HepG2 (cell line): Measurements from ENCODE around the gene NRSN2. TPM values are rescaled to one million over a fixed set of nuclear protein-coding genes. Genes with fewer than 3 reads are reported as not detected.
A peak's percentile ranks its signal among the peaks of the same experiment; 100 is the strongest.

ENCODE experiments used
- CBX1 ChIP-seq: IDR thresholded peaks from one replicate; pipeline ENCODE4 v1.6.1; 2016; ENCODE audit warnings: antibody characterized with exemption, low read depth
- CTCF ChIP-seq: sonication (generic); formaldehyde crosslinking; IDR thresholded peaks from 2 replicates; pipeline ENCODE4 v1.5.0; 2020; ENCODE audit warnings: mild to moderate bottlenecking, missing genetic modification reagents, moderate library complexity
- ETV6 ChIP-seq: sonication (generic); formaldehyde crosslinking; conservative IDR thresholded peaks from 2 replicates; pipeline ENCODE4 v1.4.0; 2020; ENCODE audit warnings: missing genetic modification reagents
- FOXJ3 ChIP-seq: sonication (generic); formaldehyde crosslinking; IDR thresholded peaks from 2 replicates; pipeline ENCODE4 v1.4.0; 2020; ENCODE audit warnings: missing genetic modification reagents, mild to moderate bottlenecking, borderline replicate concordance
- GFI1 ChIP-seq: sonication (generic); formaldehyde crosslinking; IDR thresholded peaks from 2 replicates; pipeline ENCODE4 v1.5.0; 2020; ENCODE audit warnings: missing genetic modification reagents, mild to moderate bottlenecking, borderline replicate concordance
- HCFC1 ChIP-seq: fragments of 150-350 bp; IDR thresholded peaks from 2 replicates; pipeline ENCODE4 v1.6.1; 2014; ENCODE audit warnings: low read depth, low read length
- HMG20B ChIP-seq: conservative IDR thresholded peaks from 2 replicates; pipeline ENCODE4 v1.6.1; 2016; ENCODE audit warnings: missing genetic modification reagents, missing compliant biosample characterization
- JARID2 ChIP-seq: sonication (generic); formaldehyde crosslinking; IDR thresholded peaks from 2 replicates; pipeline ENCODE4 v1.8.1; 2023; ENCODE audit warnings: missing genetic modification reagents, inconsistent platforms; ENCODE audit not compliant: insufficient replicate concordance
- MEF2D ChIP-seq: sonication (generic); formaldehyde crosslinking; IDR thresholded peaks from 2 replicates; pipeline ENCODE4 v1.5.1; 2020; ENCODE audit warnings: mild to moderate bottlenecking, missing genetic modification reagents
- NCOA1 ChIP-seq: sonication (generic); formaldehyde crosslinking; IDR thresholded peaks from 2 replicates; pipeline ENCODE4 v1.9.0; 2021; ENCODE audit warnings: missing genetic modification reagents
- NFE2 ChIP-seq: sonication (generic); formaldehyde crosslinking; IDR thresholded peaks from 2 replicates; pipeline ENCODE4 v1.4.0; 2020; ENCODE audit warnings: missing genetic modification reagents
- PRDM4 ChIP-seq: sonication (generic); formaldehyde crosslinking; IDR thresholded peaks from 2 replicates; pipeline ENCODE4 v1.9.0; 2021; ENCODE audit warnings: missing genetic modification reagents, borderline replicate concordance
- RBAK ChIP-seq: sonication (generic); formaldehyde crosslinking; IDR thresholded peaks from 2 replicates; pipeline ENCODE4 v1.5.1; 2020; ENCODE audit warnings: mild to moderate bottlenecking, missing genetic modification reagents
- SMAD1 ChIP-seq: sonication (generic); formaldehyde crosslinking; IDR thresholded peaks from 2 replicates; pipeline ENCODE4 v1.4.0; 2020; ENCODE audit warnings: missing genetic modification reagents, low read depth, mild to moderate bottlenecking, borderline replicate concordance
- SOX5 ChIP-seq: IDR thresholded peaks from 2 replicates; pipeline ENCODE4 v1.6.1; 2016; ENCODE audit warnings: borderline replicate concordance
- ZMYM4 ChIP-seq: sonication (generic); formaldehyde crosslinking; IDR thresholded peaks from 2 replicates; pipeline ENCODE4 v1.8.1; 2023; ENCODE audit warnings: mild to moderate bottlenecking, missing genetic modification reagents
- ZNF143 ChIP-seq: sonication (generic); formaldehyde crosslinking; IDR thresholded peaks from 2 replicates; pipeline ENCODE4 v1.4.0; 2020; ENCODE audit warnings: missing genetic modification reagents
- ZNF17 ChIP-seq: sonication (generic); formaldehyde crosslinking; IDR thresholded peaks from 2 replicates; pipeline ENCODE4 v1.5.0; 2020; ENCODE audit warnings: mild to moderate bottlenecking, missing genetic modification reagents
- ZNF251 ChIP-seq: sonication (generic); formaldehyde crosslinking; IDR thresholded peaks from 2 replicates; pipeline ENCODE4 v1.9.0; 2021; ENCODE audit warnings: mild to moderate bottlenecking, missing genetic modification reagents
- ZNF253 ChIP-seq: sonication (generic); formaldehyde crosslinking; IDR thresholded peaks from 2 replicates; pipeline ENCODE4 v1.8.0; 2022; ENCODE audit warnings: mild to moderate bottlenecking, missing genetic modification reagents, borderline replicate concordance
- ZNF343 ChIP-seq: sonication (generic); formaldehyde crosslinking; IDR thresholded peaks from 2 replicates; pipeline ENCODE4 v1.4.0; 2020; ENCODE audit warnings: mild to moderate bottlenecking, missing genetic modification reagents
- ZNF441 ChIP-seq: sonication (generic); formaldehyde crosslinking; IDR thresholded peaks from 2 replicates; pipeline ENCODE4 v1.7.0; 2021; ENCODE audit warnings: missing genetic modification reagents, borderline replicate concordance
- ZNF460 ChIP-seq: sonication (generic); formaldehyde crosslinking; IDR thresholded peaks from 2 replicates; pipeline ENCODE4 v1.5.1; 2020; ENCODE audit warnings: missing genetic modification reagents, mild to moderate bottlenecking, borderline replicate concordance
- ZNF484 ChIP-seq: sonication (generic); formaldehyde crosslinking; IDR thresholded peaks from 2 replicates; pipeline ENCODE4 v1.5.1; 2020; ENCODE audit warnings: mild to moderate bottlenecking, low read depth, missing genetic modification reagents, borderline replicate concordance
- ZNF709 ChIP-seq: sonication (generic); formaldehyde crosslinking; IDR thresholded peaks from 2 replicates; pipeline ENCODE4 v1.5.0; 2020; ENCODE audit warnings: mild to moderate bottlenecking, missing genetic modification reagents
- ZNF781 ChIP-seq: sonication (generic); formaldehyde crosslinking; IDR thresholded peaks from 2 replicates; pipeline ENCODE4 v1.5.1; 2020; ENCODE audit warnings: borderline replicate concordance, mild to moderate bottlenecking, missing genetic modification reagents; ENCODE audit errors: not compliant biosample characterization
- polyA plus RNA-seq, 8 experiments: library from polyadenylated mRNA; depleted of rRNA in 3 of 8; stranded (reverse) in 7 of 8; unstranded in 1 of 8; fragments of >200 nt; fragmentation: Illumina TruSeq in 4 of 8; extraction: Trizol in 4 of 8; gene quantifications; 2 replicates each; pipeline versions ENCODE4 v1.2.1 to v1.2.3, GENCODE V29; 2011 to 2016; ENCODE audit warnings: low read depth in 4 of 8, missing spikeins in 1 of 8, mixed read lengths in 1 of 8; ENCODE audit not compliant: insufficient read depth in 1 of 8
- total RNA-seq, 5 experiments: library from RNA; depleted of rRNA; stranded (reverse); fragments of >200 nt; fragmentation: Illumina TruSeq; extraction: Trizol; gene quantifications; 2 replicates each; pipeline ENCODE4 v1.2.3, GENCODE V29; 2016; ENCODE audit warnings: low read depth in 1 of 5

NRSN2 gene
- total and polyA plus RNA-seq, 2 of the 13 experiments (the other 11 are each of a cell fraction or from before 2014, with no cell fraction given), result 32.3 to 49.4 TPM

GRCh38 chr20:371755-372542, 25.0 kb downstream of the NRSN2 start (continued):
- TF ChIP-seq CTCF (CRISPR knock-in tag) (peak; percentile 66), ETV6 (peak; percentile 93), MEF2D (CRISPR knock-in tag) (peak; percentile 99), HMG20B (CRISPR knock-in tag) (peak; percentile 96), PRDM4 (CRISPR knock-in tag) (no peak), ZNF253 (CRISPR knock-in tag) (no peak), ZNF781 (CRISPR knock-in tag) (no peak), ZNF251 (no peak), CBX1 (peak; percentile 82), ZMYM4 (CRISPR knock-in tag) (peak; percentile 97), ZNF441 (0 out of 2 replicates have a peak, but pooled peaks have one; percentile 61), NFE2 (CRISPR knock-in tag) (peak; percentile 83; the same call in 1 of the 2 replicates), NCOA1 (peak; percentile 92), JARID2 (CRISPR knock-in tag) (no peak), ZNF17 (CRISPR knock-in tag) (no peak), FOXJ3 (peak; percentile 40; the same call in 1 of the 2 replicates), SMAD1 (0 out of 2 replicates have a peak, but pooled peaks have one; percentile 1), HCFC1 (no peak), ZNF484 (no peak; the same call in 1 of the 2 replicates), RBAK (no peak), ZNF460 (no peak; the same call in 1 of the 2 replicates), ZNF343 (peak; percentile 97), ZNF143 (CRISPR knock-in tag) (no peak), SOX5 (peak; percentile 93), GFI1 (CRISPR knock-in tag) (peak; percentile 92), ZNF709 (peak; percentile 93)
